GM12891 (cell line): ENCODE results near the gene GPR108.

ENCODE experiments used
- PAX5 ChIP-seq: IDR thresholded peaks from 2 replicates; pipeline ENCODE4 v1.6.1; 2011; ENCODE audit warnings: low read length, moderate library complexity, mild to moderate bottlenecking; ENCODE audit not compliant: insufficient read depth, severe bottlenecking
- POLR2A ChIP-seq: IDR thresholded peaks from 2 replicates; pipeline ENCODE4 v1.6.1; 2011; ENCODE audit warnings: low read depth, low read length, control low read depth
- POLR2AphosphoS5 ChIP-seq: IDR thresholded peaks from 2 replicates; pipeline ENCODE4 v1.6.1; 2011; ENCODE audit warnings: low read depth, low read length, control low read depth
- POU2F2 ChIP-seq: IDR thresholded peaks from 2 replicates; pipeline ENCODE4 v1.6.1; 2011; ENCODE audit warnings: low read depth, mild to moderate bottlenecking, control low read depth, low read length, moderate library complexity
- SPI1 ChIP-seq: IDR thresholded peaks from 2 replicates; pipeline ENCODE4 v1.6.1; 2011; ENCODE audit warnings: low read depth, low read length, control low read depth
- TAF1 ChIP-seq: IDR thresholded peaks from 2 replicates; pipeline ENCODE4 v1.6.1; 2011; ENCODE audit warnings: low read depth, low read length, control low read depth

- no peak for TF ChIP-seq TAF1
- TF ChIP-seq POLR2A = peak; percentile 53; the same call in 1 of the 2 replicates
- TF ChIP-seq POLR2AphosphoS5 = no peak
- TF ChIP-seq SPI1 = no peak
- TF ChIP-seq POU2F2 = peak; percentile 89
- TF ChIP-seq PAX5 = no peak
Measured at GRCh38 chr19:6773323-6773931, 36.0 kb upstream of the GPR108 start.
